ENCODE measurements around the gene PDHA1.

The PDHA1 gene

DNA sequence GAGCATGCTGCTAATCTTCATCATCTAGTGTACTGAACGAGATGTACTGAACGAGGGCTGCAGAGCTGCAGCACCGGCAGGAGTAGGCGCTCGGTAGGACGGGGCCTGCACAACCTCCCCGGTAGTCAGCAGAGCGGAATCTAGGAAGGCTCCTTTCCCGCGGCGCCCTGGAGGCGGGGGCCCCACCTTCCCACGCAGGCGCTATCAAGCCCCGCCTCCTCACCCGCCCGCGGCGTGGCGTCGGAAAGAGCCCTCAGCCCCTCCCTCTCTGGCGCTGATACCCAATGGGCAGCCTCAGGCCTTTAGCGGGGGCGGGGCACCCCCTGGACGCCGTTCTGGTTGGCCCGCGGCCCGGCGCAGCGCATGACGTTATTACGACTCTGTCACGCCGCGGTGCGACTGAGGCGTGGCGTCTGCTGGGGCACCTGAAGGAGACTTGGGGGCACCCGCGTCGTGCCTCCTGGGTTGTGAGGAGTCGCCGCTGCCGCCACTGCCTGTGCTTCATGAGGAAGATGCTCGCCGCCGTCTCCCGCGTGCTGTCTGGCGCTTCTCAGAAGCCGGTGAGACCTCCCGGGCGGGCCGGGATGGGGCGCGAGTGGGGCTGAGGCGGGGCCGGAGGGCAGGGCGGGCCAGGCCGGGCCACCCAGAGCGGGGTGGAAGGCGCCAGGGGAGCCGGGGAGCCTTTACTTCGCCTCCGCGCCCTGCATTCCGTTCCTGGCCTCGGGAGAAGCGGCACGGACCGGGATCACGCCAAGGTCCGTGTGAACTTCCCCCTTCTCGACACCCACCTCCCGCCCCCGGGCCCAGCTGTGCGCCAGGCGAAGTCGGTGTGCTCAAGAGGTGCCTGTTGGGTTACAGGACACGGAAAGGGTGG is at the start of gene PDHA1:
Gene PDHA1, plus strand, starts transcription at position 393 of the 874 bp plus-strand sequence. Its CDS starts 111 bp downstream, at position 504.
- Mint-ChIP-seq H3K27me3 (no peaks in the 10 kb centered on the region), H3K27ac (peak within 1 kb of the TSS; percentile 84), H3K36me3 (ENCODE audit: low read depth) (peaks cover 6% of the 10 kb centered on the region), H3K4me1 (ENCODE audit: low read depth) (peaks cover 24% of the 10 kb centered on the region), H3K4me3 (peak within 1 kb of the TSS; percentile 84), H3K9me3 (no peaks in the 10 kb centered on the region)

DNA sequence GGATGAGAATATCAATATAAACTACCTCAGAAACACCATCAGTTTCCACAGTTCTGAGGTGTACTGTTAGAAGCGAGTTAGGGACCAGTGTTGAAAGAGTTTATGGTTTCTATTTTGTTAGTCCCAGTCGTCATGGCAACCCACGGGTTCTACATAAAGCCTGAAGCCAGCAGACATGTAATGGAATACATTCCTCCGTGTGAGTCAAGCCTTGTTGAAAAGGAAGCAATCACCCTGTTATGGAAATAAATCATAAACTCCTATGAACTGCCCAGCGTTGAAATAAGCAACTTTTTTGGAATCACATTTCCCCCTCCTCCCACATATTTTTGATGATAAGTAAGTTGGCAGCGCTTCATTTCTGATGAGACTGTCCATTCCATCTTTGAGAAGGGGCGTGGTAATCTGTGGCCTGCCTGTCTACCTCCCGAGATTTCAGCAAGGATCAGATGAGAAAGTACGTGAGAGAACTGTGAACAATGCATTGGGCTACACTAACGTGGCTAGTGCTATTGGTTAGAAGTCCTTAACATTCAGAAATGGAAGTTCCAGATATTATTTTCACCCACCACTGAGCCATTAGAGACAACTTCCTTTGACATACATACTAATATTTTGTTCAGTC is 40.4 kb upstream of the PDHA1 start:
- peaks cover 3% of the 10 kb centered on the region for H3K27me3 Mint-ChIP-seq
- no peak overlapping the region for H3K4me3 Mint-ChIP-seq
- H3K4me1 Mint-ChIP-seq (ENCODE audit: low read depth): no peaks in the 10 kb centered on the region
- H3K36me3 Mint-ChIP-seq (ENCODE audit: low read depth): no peaks in the 10 kb centered on the region
- H3K9me3 Mint-ChIP-seq: no peaks in the 10 kb centered on the region
- no peak overlapping the region for H3K27ac Mint-ChIP-seq

DNA sequence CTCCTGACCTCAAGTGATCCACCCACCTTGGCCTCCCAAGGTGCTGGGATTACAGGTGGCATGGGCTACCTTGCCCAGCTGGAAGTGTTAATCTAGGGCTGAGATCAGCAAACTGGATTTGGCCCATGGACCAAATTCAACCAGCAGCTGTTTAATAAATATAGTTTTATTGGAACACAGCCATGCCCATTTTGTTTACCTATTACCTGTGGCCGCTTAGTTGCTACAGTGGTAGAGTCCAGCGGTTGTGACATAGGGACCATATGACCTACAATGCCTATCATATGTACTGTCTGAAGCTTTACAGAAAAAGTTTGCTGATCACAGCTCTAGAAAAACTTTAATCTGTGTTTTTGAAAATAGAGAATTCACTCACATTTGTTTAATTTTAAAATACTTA is 17.2 kb upstream of the PDHA1 start:
- Mint-ChIP-seq H3K36me3 (ENCODE audit: low read depth) (no peaks in the 10 kb centered on the region), H3K9me3 (no peaks in the 10 kb centered on the region), H3K4me3 (no peak overlapping the region), H3K27ac (no peak overlapping the region), H3K27me3 (peaks cover 4% of the 10 kb centered on the region), H3K4me1 (ENCODE audit: low read depth) (no peaks in the 10 kb centered on the region)

DNA sequence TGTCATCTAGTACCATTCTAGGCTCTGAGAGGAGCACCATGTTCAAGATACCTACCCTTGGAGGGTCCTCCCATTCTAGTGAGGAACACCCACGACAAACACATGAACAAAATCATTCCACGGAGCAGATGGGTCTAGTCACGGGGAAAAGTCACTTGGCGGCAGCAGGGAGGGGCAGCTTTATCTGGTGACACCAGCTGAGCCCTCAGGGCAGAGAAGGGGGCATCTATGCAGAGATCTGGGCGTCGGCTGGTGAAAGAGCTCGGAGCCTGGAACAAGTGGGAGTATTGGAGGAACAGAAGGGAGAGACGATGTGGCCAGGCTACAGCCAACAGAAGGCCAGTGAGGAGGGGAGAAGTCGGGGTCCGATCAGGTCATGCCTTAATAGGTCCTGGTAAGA is 11.9 kb upstream of the PDHA1 start:
- Mint-ChIP-seq H3K4me3 (no peak overlapping the region), H3K27me3 (no peaks in the 10 kb centered on the region), H3K27ac (no peak overlapping the region), H3K36me3 (ENCODE audit: low read depth) (no peaks in the 10 kb centered on the region), H3K9me3 (no peaks in the 10 kb centered on the region), H3K4me1 (ENCODE audit: low read depth) (no peaks in the 10 kb centered on the region)

DNA sequence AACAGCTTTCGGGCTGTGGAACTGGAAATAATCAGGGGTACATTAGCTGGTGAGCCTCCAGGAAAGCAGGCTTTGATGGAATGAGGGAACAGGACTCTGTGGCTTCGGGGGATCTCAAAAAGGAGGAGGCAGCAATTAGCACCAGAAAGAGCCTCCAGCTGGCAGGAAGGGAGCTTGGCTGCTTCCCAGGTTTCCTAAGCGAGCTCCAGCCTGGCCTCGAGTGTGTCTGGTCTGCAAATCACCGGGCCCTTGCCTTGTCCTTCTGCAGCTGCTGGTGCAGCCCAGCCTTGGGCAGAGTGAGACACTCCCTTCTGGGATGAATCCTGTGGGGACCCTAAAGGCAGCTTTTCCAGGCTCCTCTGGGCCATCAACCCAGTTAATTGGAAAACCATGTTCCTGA is 10.7 kb upstream of the PDHA1 start:
- H3K4me3 Mint-ChIP-seq: no peak overlapping the region
- no peaks in the 10 kb centered on the region for H3K4me1 Mint-ChIP-seq (ENCODE audit: low read depth)
- H3K36me3 Mint-ChIP-seq (ENCODE audit: low read depth): no peaks in the 10 kb centered on the region
- H3K9me3 Mint-ChIP-seq: no peaks in the 10 kb centered on the region
- no peaks in the 10 kb centered on the region for H3K27me3 Mint-ChIP-seq
- no peak overlapping the region for H3K27ac Mint-ChIP-seq

DNA sequence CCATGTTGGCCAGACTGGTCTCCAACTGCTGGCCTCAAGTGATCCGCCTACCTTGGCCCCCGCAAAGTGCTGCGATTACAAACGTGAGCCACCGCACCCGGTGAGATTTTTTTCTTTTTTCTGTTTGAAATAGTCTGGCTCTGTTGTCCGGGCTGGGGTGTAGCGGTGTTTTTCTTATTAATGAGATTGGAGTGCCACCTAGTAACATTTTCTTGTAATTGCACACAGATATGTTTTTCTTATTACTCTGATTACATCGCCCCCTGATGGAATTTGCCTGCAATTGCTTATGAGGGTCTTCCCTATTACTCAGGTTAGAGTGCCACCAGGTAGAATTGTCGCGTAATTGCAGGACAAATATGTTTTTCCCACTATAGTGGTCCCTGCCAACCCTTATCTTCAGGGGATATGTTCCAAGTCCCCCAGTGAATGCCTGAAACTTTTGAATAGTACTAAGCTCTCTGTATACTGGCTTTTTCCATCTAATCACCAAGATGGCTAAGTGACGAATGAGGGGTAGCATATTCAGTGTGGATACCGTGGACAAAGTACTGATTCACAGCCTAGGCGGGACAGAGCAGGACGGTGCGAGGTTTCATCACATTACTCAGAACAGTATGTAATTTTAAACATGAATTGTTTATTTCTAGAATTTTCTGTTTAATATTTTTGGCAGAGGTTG is 8.6 kb upstream of the PDHA1 start:
- H3K36me3 Mint-ChIP-seq (ENCODE audit: low read depth): no peaks in the 10 kb centered on the region
- H3K4me1 Mint-ChIP-seq (ENCODE audit: low read depth): no peaks in the 10 kb centered on the region
- H3K27ac Mint-ChIP-seq: no peak overlapping the region
- no peaks in the 10 kb centered on the region for H3K27me3 Mint-ChIP-seq
- H3K9me3 Mint-ChIP-seq: no peaks in the 10 kb centered on the region
- no peak overlapping the region for H3K4me3 Mint-ChIP-seq

DNA sequence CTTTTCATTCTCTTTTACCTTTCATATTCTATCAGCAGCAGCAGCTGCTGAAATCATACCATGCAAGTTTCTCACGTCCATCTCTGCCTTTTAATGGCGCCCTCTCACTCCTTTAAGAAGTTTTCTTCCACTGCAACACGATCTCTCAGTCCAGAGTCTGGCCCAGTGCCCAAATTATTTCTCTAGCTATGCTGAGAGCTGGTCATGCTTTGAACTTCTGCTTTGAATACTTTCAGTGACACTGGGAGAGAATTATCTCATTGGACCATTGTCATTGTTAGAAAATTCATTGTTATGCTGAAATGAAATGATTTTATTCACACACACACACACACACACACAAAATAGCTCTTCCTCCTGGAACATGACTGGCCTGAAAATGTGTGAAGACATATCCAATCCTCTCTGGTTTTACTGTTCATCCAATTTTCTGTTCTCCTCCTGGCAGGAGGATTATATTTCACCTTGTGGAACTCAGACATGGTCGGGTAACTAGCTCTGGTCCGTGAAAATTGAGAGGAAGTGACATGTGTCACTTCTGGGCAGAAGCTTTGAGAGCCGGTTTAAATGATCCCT is 1.3 kb upstream of the PDHA1 start:
- no peak overlapping the region for H3K4me3 Mint-ChIP-seq
- H3K27me3 Mint-ChIP-seq: no peaks in the 10 kb centered on the region
- H3K9me3 Mint-ChIP-seq: no peaks in the 10 kb centered on the region
- peaks cover 12% of the 10 kb centered on the region for H3K4me1 Mint-ChIP-seq (ENCODE audit: low read depth)
- peak overlapping the region; percentile 84 for H3K27ac Mint-ChIP-seq
- no peaks in the 10 kb centered on the region for H3K36me3 Mint-ChIP-seq (ENCODE audit: low read depth)

DNA sequence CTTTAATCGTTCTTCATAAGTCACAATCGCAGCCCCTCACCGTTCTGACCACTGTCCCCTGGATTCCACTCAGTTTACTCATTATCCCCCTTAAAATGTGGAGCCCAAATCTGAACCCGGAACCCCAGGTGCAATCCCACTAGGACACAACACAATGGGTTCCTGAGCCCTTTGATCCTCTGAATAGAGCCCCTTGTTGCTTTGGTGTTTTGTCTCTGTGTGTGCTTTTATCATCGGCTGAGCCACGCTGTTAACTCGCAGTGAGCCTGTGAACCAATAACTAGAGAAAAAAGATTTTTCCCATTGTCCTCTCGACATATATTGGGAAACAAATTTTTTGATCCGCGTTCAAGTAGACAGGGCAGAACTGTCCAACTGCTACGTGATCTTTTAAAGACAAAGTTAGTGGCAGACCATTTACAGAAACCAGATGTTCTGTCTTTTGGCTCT is 617 bp upstream of the PDHA1 start:
- Mint-ChIP-seq H3K4me3 (peak overlapping the region; percentile 84), H3K27ac (peak overlapping the region; percentile 84), H3K36me3 (ENCODE audit: low read depth) (peaks cover 6% of the 10 kb centered on the region)

DNA sequence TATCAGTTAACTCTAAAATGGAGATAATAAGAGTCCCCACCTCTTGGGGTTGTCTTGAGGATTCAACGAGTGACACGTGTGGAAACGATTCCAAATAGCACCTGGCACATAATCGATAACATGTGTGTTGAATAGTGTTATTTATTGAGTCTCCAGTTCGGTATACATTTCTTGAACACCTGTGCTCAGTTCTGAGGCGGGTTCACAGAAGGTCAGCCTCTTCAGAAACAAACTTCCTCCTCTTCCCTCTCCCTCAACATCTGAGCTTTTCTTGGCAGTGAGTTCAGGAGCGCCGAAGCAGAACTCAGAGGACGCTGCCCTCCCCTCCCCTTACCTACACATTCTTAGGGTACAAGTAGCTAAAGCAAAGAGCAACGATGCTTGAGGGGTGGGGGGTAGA is 934 bp downstream of the PDHA1 start:
- no peaks in the 10 kb centered on the region for H3K9me3 Mint-ChIP-seq

More for the DNA sequence above, 617 bp upstream of the PDHA1 start:
- H3K4me1 Mint-ChIP-seq (ENCODE audit: low read depth): peaks cover 19% of the 10 kb centered on the region
- no peaks in the 10 kb centered on the region for H3K9me3 Mint-ChIP-seq
- no peaks in the 10 kb centered on the region for H3K27me3 Mint-ChIP-seq

DNA sequence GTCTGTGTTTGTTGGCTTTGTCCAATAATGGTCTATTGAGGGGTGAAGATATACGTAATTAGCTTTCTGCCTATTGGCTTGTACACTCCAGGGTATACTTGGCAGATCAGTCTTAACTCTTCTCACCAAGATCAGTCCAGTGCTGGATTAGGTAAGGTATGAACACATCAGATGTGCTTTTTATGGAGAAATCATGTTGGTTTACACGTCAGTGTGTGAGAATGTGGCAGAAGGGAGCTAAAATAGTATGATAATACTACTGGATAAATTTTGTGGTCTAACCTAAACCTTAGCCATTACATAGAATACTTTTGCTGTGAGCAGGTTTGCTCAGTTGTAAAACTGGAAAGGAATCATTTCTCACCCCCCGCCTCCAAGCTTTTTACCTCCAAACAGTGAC is 4.2 kb downstream of the PDHA1 start:
- H3K4me3 Mint-ChIP-seq: no peak overlapping the region
- no peaks in the 10 kb centered on the region for H3K27me3 Mint-ChIP-seq
- H3K4me1 Mint-ChIP-seq (ENCODE audit: low read depth): peaks cover 49% of the 10 kb centered on the region
- no peak overlapping the region for H3K27ac Mint-ChIP-seq
- H3K36me3 Mint-ChIP-seq (ENCODE audit: low read depth): peaks cover 27% of the 10 kb centered on the region
- no peaks in the 10 kb centered on the region for H3K9me3 Mint-ChIP-seq

More for the DNA sequence above, 934 bp downstream of the PDHA1 start:
- H3K4me1 Mint-ChIP-seq (ENCODE audit: low read depth): peaks cover 29% of the 10 kb centered on the region
- peak overlapping the region; percentile 63 for H3K27ac Mint-ChIP-seq
- peak overlapping the region; percentile 84 for H3K4me3 Mint-ChIP-seq
- H3K27me3 Mint-ChIP-seq: no peaks in the 10 kb centered on the region
- peaks cover 8% of the 10 kb centered on the region for H3K36me3 Mint-ChIP-seq (ENCODE audit: low read depth)

DNA sequence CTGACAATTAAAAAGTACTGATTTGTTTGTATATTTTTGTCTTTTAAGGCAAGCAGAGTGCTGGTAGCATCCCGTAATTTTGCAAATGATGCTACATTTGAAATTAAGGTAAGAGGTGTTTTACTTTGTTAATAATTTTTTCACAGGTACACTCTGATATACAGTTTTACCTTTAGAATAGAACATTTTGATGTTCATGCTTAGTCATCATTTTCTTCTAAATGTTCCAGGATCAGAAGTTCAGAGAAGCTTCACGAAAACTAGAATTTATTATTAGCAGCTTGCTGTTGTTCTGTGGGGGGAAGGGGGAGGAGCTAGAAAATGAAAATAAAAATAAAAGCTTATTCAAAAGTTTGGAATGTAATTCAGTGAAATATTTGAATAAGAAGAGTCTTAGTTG is 5.5 kb downstream of the PDHA1 start:
- no peak overlapping the region for H3K27ac Mint-ChIP-seq
- H3K4me3 Mint-ChIP-seq: no peak overlapping the region
- peaks cover 45% of the 10 kb centered on the region for H3K4me1 Mint-ChIP-seq (ENCODE audit: low read depth)
- H3K36me3 Mint-ChIP-seq (ENCODE audit: low read depth): peaks cover 33% of the 10 kb centered on the region
- no peaks in the 10 kb centered on the region for H3K27me3 Mint-ChIP-seq
- H3K9me3 Mint-ChIP-seq: no peaks in the 10 kb centered on the region

DNA sequence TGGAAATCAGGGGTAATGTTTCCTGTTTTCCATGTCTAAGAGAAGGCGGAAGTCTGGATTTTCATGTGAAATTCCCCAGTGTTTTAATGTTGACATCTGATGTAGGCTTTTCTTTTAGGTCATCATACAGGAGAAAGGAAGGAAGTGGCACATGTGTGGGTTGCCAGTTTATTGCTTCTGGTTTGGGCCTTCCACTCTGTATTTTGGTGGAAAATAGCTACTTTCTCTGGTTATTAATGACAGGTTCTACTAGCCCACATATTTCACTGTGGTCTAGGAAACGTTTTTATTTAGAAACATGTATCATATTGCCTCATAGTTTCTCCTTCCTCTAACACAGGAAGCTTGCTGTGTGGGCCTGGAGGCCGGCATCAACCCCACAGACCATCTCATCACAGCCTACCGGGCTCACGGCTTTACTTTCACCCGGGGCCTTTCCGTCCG is 7.2 kb downstream of the PDHA1 start:
- Mint-ChIP-seq H3K4me3 (peak overlapping the region; percentile 37), H3K27me3 (no peaks in the 10 kb centered on the region), H3K27ac (peak overlapping the region; percentile 85), H3K4me1 (ENCODE audit: low read depth) (peaks cover 44% of the 10 kb centered on the region), H3K36me3 (ENCODE audit: low read depth) (peaks cover 40% of the 10 kb centered on the region), H3K9me3 (no peaks in the 10 kb centered on the region)

DNA sequence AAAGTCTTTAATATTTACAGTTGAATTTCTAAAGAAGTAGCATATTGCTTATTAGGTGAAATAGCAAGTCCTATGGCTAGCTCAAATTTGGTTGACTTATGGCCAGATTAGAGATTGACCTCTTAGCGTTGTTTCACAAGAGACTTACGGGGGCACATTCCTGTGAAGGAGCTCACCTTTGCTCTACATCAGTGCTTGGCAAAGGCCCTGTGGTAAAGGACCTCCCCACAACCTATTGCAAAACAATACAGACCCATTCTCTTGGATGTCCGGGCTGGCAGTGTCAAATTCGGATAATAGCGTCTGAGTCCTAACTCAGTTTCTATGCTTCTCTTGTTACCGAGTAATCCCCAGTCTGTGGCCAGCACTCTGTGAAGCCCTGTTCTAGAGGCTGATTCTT is 10.9 kb downstream of the PDHA1 start:
- no peaks in the 10 kb centered on the region for H3K9me3 Mint-ChIP-seq
- no peak overlapping the region for H3K27ac Mint-ChIP-seq
- no peaks in the 10 kb centered on the region for H3K27me3 Mint-ChIP-seq
- peaks cover 59% of the 10 kb centered on the region for H3K36me3 Mint-ChIP-seq (ENCODE audit: low read depth)
- no peak overlapping the region for H3K4me3 Mint-ChIP-seq
- H3K4me1 Mint-ChIP-seq (ENCODE audit: low read depth): peaks cover 22% of the 10 kb centered on the region

DNA sequence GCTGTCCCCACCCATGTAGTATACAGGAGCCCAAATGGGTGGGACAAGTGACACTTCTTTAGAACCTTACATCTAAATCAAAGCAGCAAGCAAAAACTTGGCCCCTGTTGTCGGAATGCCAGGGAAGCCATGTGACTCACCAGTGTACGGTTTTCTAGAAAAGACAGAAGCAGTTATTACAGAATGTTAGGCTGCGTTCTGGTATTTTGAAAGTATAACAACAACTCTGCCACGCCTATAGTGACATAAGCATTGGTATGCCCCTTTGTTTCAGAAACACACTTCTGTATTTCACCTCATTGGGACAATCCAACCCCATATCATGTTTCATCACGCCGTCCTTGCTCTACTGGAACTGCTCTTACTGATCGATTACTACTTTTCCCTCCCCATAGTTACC is 14.8 kb downstream of the PDHA1 start:
- no peaks in the 10 kb centered on the region for H3K4me1 Mint-ChIP-seq (ENCODE audit: low read depth)
- no peaks in the 10 kb centered on the region for H3K9me3 Mint-ChIP-seq
- peaks cover 43% of the 10 kb centered on the region for H3K36me3 Mint-ChIP-seq (ENCODE audit: low read depth)
- no peak overlapping the region for H3K27ac Mint-ChIP-seq
- no peak overlapping the region for H3K4me3 Mint-ChIP-seq
- H3K27me3 Mint-ChIP-seq: no peaks in the 10 kb centered on the region

DNA sequence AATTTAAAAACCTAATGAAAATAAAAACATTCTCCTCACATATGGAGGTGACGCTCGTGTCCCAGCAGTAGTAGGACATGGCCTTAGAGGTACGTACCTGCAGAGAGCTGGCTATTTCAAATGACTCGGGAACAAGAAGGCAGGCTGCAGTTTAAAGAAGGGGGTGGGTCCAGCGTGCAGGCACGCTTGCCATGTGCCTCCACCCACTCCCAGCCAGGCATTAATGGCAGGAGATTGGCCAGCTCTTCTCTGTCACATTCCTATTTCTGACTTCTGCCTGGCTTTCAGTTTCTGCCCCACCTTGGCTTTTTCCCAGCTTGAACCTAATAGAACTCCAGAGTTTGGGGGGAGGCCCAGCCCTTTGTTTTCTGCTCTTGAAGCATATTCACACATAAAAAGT is 17.2 kb downstream of the PDHA1 start:
- peaks cover 45% of the 10 kb centered on the region for H3K36me3 Mint-ChIP-seq (ENCODE audit: low read depth)

More for the DNA sequence above, 17.2 kb downstream of the PDHA1 start:
- Mint-ChIP-seq H3K4me3 (no peak overlapping the region), H3K27ac (no peak overlapping the region), H3K9me3 (no peaks in the 10 kb centered on the region), H3K27me3 (no peaks in the 10 kb centered on the region), H3K4me1 (ENCODE audit: low read depth) (no peaks in the 10 kb centered on the region)
